ES-I3 (cell line): ENCODE results near the gene ENTHD1.
"Not testable (repeated sequence)": the region's sequence is repeated elsewhere in the genome, so short reads cannot be mapped to it uniquely, and the experiment has no call there.

Experiments
- H3K36me3 ChIP-seq: 2 replicates; pipeline ENCODE4 v1.6.1; 2013; ENCODE audit warnings: mild to moderate bottlenecking, low read length, control low read depth, moderate library complexity; ENCODE audit not compliant: insufficient read depth
- H3K4me1 ChIP-seq: 2 replicates; pipeline ENCODE4 v1.6.1; 2013; ENCODE audit warnings: mild to moderate bottlenecking, control low read depth, low read length; ENCODE audit not compliant: insufficient read depth
- H3K9ac ChIP-seq: 2 replicates; pipeline ENCODE4 v1.6.1; 2013; ENCODE audit warnings: low read depth, mild to moderate bottlenecking, low read length, moderate library complexity
- H3K9me3 ChIP-seq: 2 replicates; pipeline ENCODE4 v1.6.1; 2013; ENCODE audit warnings: mild to moderate bottlenecking, low read length, moderate library complexity; ENCODE audit not compliant: control insufficient read depth, insufficient read depth

The ENTHD1 gene

DNA sequence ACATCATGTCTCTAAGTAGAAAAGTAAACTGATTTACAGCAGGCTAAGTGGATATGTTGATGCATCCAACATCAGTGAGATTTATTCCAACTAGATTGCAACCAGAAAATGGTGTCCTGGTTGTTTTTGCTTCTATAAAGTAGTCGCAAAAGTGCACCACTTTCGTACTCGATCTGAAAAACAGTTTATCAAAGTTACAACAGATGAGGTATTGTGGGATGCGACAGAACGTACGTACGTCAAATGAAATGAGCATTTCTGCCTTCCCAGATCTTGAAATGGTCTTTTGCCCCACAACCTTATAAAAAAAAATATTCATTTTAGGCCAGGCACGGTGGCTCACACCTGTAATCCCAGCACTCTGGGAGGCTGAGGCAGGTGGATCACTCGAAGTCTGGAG is 21.0 kb upstream of the ENTHD1 start:
- Histone ChIP-seq H3K9me3 (no peaks in the 10 kb centered on the region), H3K36me3 (no peaks in the 10 kb centered on the region), H3K9ac (no peak overlapping the region), H3K4me1 (peaks cover 15% of the 10 kb centered on the region)

- H3K4me1 ChIP-seq, result peaks cover 15% of the 10 kb centered on the region
- H3K36me3 ChIP-seq, result no peaks in the 10 kb centered on the region
- H3K9ac ChIP-seq, result no peak overlapping the region
- no peaks in the 10 kb centered on the region for H3K9me3 ChIP-seq
These were observed 20.3 kb upstream of the ENTHD1 start for GRCh38 chr22:39913886-39914285.

GRCh38 chr22:39913321-39913720 is 19.8 kb upstream of the ENTHD1 start:
- no peak overlapping the region for H3K9ac ChIP-seq
- no peaks in the 10 kb centered on the region for H3K9me3 ChIP-seq
- H3K4me1 ChIP-seq, result peaks cover 15% of the 10 kb centered on the region
- H3K36me3 ChIP-seq, result no peaks in the 10 kb centered on the region

DNA sequence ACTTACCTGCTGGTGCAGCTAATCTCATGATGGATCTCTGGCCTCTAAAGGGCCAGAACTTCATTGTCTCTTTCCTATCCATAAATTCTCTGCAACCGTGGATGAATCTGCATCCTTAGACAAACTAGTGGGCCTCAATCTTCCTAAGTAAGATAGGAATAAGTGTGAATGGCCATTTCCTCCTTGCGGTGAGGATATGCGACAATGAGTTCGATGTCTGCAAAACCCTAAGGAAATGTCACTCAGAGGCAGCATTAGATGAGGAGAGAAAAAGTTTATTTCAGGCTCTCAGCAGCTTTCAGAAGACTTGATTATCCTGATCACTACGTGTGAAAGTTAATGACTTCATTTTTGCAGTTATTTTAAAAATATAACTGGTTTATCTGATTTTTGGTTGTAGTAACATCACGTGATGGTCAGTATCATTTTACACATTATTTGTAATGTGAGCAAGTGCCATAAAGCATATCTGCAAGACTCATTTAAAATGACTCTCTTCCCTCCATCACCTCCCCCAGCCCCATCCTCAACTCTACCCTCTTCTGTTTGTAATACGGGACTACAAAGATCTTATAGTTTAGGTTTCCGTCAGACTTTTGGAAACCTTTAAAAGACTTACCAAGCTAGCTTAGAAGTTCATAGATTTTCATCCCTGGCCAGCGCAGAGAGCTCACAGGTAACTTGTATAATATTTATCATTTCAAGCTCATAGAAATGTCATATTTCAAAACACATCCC is 17.5 kb upstream of the ENTHD1 start:
- no peaks in the 10 kb centered on the region for H3K36me3 ChIP-seq
- H3K9me3 ChIP-seq, result no peaks in the 10 kb centered on the region
- H3K4me1 ChIP-seq, result peaks cover 14% of the 10 kb centered on the region
- H3K9ac ChIP-seq, result no peak overlapping the region

DNA sequence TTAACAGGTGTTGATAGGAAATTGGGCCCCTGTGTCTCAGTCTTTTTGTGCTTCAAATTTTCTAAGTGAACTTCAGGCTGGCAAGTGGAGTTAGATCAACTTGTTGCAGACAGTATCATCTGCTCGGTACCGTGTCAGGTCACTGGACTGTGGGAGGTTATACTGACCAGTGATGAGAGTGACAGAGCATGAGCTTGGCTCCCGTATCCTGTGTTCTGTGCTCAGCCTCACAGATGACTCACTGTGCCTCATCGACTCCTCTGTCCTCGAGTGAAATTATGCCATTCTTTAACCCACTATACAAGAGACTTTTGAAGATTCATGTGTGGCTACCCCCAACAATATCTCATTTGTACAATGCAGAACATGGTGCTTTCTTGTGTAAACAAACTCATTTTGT is 15.2 kb upstream of the ENTHD1 start:
- no peaks in the 10 kb centered on the region for H3K36me3 ChIP-seq
- 0 out of 2 replicates have a peak, but pooled peaks cover 8% of the 10 kb centered on the region for H3K4me1 ChIP-seq
- no peak overlapping the region for H3K9ac ChIP-seq
- H3K9me3 ChIP-seq, result no peaks in the 10 kb centered on the region

DNA sequence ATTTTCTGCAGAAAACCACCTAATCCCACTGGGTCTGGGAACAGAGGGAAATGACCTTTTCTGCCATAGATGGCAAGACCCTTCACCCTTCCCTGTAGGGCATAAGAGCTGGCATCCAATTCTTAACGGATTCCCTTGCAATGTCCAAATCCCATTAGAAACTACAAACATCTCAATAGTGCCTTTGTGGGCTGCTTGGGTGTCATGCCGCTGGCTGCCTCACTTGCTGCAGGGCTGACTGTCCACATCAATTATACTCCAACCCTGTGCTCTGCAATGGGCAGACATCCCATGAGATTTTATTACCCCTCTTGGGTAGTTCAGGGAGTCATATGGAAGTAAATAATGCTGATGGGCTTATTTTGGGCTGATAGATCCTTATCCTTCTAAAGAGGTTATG is 14.6 kb upstream of the ENTHD1 start:
- Histone ChIP-seq H3K4me1 (0 out of 2 replicates have a peak, but pooled peaks cover 8% of the 10 kb centered on the region), H3K9me3 (no peaks in the 10 kb centered on the region), H3K9ac (no peak overlapping the region), H3K36me3 (no peaks in the 10 kb centered on the region)

- Histone ChIP-seq H3K4me1 (0 out of 2 replicates have a peak, but pooled peaks cover 8% of the 10 kb centered on the region), H3K36me3 (no peaks in the 10 kb centered on the region), H3K9me3 (no peaks in the 10 kb centered on the region), H3K9ac (no peak overlapping the region)
These were observed 14.1 kb upstream of the ENTHD1 start for GRCh38 chr22:39907605-39908097.

DNA sequence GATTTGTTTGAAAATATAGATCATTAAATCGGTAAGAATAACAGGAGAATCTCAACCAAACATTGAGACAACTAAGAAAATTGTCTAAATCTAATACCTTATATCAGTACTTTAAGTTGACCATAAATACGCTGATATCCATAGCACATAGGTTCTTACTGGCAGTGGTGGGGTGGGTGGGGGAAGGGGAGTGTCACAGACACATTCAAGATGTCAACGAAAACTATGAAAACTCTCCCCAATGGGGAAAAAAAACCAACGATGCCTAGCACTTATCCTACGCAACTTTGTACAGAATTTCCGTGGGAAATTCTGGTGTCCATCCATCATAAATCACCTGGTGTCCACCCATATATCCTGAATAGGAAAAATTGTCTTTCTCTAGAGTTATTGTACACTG is 13.5 kb upstream of the ENTHD1 start:
- Histone ChIP-seq H3K36me3 (no peaks in the 10 kb centered on the region), H3K9ac (no peak overlapping the region), H3K4me1 (0 out of 2 replicates have a peak, but pooled peaks cover 8% of the 10 kb centered on the region), H3K9me3 (no peaks in the 10 kb centered on the region)

DNA sequence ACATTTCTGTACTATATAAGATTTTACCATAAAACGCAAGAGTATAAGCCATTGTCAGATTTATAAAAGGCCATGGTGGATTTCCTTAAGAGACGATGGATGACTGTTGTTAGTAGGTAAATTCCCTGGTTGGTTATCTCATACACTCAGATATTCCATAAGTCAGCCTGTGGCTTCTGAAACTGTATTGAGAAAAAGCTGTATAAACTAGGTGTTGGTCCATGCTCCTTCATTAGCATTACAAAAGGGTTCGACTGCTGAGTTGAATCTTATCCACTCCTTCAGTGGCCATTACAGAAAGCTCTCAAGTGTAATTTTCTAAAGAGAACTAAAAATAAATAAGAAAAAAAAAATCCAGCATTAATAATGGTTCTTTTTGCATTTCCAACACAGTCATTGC is 12.6 kb upstream of the ENTHD1 start:
- 0 out of 2 replicates have a peak, but pooled peaks cover 8% of the 10 kb centered on the region for H3K4me1 ChIP-seq
- no peaks in the 10 kb centered on the region for H3K36me3 ChIP-seq
- H3K9ac ChIP-seq, result no peak overlapping the region
- H3K9me3 ChIP-seq, result no peaks in the 10 kb centered on the region

DNA sequence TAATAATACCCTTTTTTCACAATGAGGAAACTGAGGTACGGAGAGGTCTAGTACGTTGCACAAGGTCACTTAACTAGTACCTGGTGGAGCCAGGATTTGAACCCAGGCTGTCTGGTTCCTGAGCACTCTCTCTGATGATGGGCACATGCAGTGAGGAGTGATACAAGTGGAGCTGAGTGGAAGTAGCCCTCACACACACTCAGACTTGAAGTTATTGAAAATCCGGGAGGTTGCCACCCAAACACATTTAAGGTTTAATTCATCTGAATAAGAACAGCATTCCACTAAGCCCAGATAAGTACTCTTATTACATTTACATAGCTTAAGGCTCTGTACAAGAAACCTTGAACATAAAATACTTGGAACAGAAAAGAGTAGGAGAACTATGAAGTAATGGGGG is 12.1 kb upstream of the ENTHD1 start:
- Histone ChIP-seq H3K9me3 (no peaks in the 10 kb centered on the region), H3K4me1 (0 out of 2 replicates have a peak, but pooled peaks cover 8% of the 10 kb centered on the region), H3K9ac (no peak overlapping the region), H3K36me3 (no peaks in the 10 kb centered on the region)

DNA sequence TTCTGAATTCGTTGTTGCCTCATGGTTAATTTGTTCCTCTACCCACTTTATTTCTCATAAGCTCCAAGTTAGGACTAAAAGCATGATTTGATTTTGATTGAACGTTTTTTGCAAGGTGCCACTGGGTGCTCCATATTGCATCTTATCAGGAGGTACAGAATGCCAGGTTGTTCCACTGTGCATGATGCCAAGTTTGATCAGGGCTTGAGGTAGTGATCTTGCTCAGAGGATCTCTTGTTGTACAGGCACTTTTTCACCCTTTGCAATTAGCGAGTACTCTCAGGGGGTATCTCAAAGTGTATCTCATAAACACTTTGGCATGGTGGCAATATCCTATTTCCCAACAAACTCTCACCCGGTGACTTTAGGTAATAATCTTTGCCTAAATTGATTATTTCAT is 11.3 kb upstream of the ENTHD1 start:
- Histone ChIP-seq H3K9me3 (no peaks in the 10 kb centered on the region), H3K4me1 (0 out of 2 replicates have a peak, but pooled peaks cover 8% of the 10 kb centered on the region), H3K36me3 (no peaks in the 10 kb centered on the region), H3K9ac (no peak overlapping the region)

GRCh38 chr22:39904024-39904423 is 10.5 kb upstream of the ENTHD1 start:
- H3K9me3 ChIP-seq, H3K36me3 ChIP-seq, H3K4me1 ChIP-seq, H3K9ac ChIP-seq: not testable (repeated sequence)

DNA sequence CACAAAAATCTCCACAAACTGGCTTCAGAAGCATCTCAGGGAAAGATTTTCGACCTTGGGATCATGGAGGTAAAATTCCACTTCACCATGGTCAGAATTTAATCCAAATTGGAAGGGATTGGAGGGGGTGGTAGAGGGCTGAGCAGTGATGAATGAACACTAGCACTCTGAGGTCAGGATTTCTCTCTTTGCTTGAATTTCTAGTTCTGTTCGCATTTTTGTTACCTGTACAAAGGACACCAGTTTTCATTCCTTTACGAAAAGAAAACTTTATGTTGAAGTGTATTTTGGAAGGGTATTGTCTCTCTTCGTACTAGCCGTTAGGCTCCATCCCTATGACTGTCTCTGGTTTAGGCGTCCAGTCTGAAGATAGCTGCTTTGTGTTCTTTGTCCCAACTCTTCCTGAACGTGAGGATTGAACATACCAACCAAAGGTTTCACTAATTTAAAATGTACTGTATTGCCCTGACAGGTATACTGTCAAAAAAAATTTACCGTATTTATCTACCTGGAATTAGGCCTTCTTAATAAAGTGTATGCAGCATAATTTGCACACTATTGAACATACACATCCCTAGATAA is 8.1 kb upstream of the ENTHD1 start:
- Histone ChIP-seq H3K9ac (no peak overlapping the region), H3K4me1 (0 out of 2 replicates have a peak, but pooled peaks cover 8% of the 10 kb centered on the region), H3K9me3 (no peaks in the 10 kb centered on the region), H3K36me3 (no peaks in the 10 kb centered on the region)

DNA sequence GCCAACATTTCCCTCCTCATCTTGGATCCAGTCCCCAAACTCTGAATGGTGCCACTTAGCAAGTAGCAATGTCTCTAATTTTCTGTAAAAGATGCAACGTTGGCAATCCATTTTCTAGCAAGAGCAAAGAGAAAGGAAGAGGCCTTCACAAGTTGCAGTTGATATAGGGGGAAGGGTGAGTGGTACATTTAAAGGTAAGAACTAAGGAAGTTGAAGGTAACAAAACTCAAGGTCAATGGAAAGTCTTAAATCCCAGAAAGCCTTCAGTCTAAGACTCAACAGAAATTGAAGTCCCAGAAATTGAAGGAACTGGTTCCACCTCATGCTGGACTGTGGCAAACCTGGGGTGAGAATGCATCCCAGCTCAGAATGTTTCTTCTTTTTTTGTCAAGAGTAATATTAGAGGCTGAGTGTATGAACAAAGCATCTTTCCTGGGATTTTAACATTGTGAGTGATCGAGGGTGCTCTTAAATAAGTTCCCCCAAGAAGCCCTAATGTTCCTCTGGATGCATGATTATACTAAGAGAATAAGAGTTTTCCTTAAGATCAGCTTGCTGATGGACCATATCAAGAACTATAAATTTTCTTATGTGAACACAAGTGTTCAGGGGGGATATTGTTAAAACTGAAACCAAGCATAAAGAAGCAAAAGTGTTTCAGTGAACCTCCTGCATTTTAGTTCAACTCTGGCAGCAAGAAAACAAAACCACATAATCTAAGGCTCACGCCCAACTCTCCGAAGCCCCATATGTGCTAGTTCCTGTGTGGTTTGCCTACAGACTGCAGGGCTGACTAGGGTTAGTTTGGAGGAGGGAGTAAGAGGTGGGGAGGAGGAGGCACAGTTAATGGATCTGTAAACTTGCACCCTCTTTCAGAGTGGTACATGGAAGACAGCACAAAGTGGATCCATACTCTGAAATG is 7.0 kb upstream of the ENTHD1 start, which contains the start of gene GRAP2:
Gene GRAP2, plus strand, starts transcription at position 779 of the 922 bp plus-strand sequence. CDS start 46,023 bp downstream, outside the sequence.
- Histone ChIP-seq H3K9me3 (no peaks in the 10 kb centered on the region), H3K36me3 (no peaks in the 10 kb centered on the region), H3K9ac (no peak within 1 kb of the TSS), H3K4me1 (no peaks in the 10 kb centered on the region)
